ENCODE measurements around the gene CHSY3.

Gene CHSY3

GRCh38 chr5:130111746-130112145, 207.5 kb downstream of the CHSY3 start:
- TF ChIP-seq CTCF (IDR thresholded peaks at IDR 0.05; ENCODE audit: extremely low read depth, insufficient read depth, missing control alignments) = no peak
- in situ Hi-C loops (cut with MboI; ENCODE audit: low pct_unique_long_range_greater_than_20kb, low sequenced_read_pairs, unreplicated experiment) = no loop called here

GRCh38 chr5:130112246-130112645, 208.0 kb downstream of the CHSY3 start:
- no peak for TF ChIP-seq CTCF (IDR thresholded peaks at IDR 0.05; ENCODE audit: extremely low read depth, insufficient read depth, missing control alignments)
- DNase-seq (ENCODE audit: low spot score) = no peak
- in situ Hi-C loops (cut with MboI; ENCODE audit: low pct_unique_long_range_greater_than_20kb, low sequenced_read_pairs, unreplicated experiment) = no loop called here

More at GRCh38 chr5:130111746-130112145, 207.5 kb downstream of the CHSY3 start:
- DNase-seq (ENCODE audit: low spot score) = no peak

GRCh38 chr5:130115686-130116085, 211.4 kb downstream of the CHSY3 start:
- no peak for TF ChIP-seq CTCF (IDR thresholded peaks at IDR 0.05; ENCODE audit: extremely low read depth, insufficient read depth, missing control alignments)
- in situ Hi-C loops (cut with MboI; ENCODE audit: low pct_unique_long_range_greater_than_20kb, low sequenced_read_pairs, unreplicated experiment) = no loop called here
- DNase-seq (ENCODE audit: low spot score) = no peak

- TF ChIP-seq CTCF (IDR thresholded peaks at IDR 0.05; ENCODE audit: extremely low read depth, insufficient read depth, missing control alignments) = no peak
- DNase-seq (ENCODE audit: low spot score) = no peak
- in situ Hi-C loops (cut with MboI; ENCODE audit: low pct_unique_long_range_greater_than_20kb, low sequenced_read_pairs, unreplicated experiment) = no loop called here
These were observed 212.2 kb downstream of the CHSY3 start for GRCh38 chr5:130116462-130116861.

- no peak for DNase-seq (ENCODE audit: low spot score)
- no peak for TF ChIP-seq CTCF (IDR thresholded peaks at IDR 0.05; ENCODE audit: extremely low read depth, insufficient read depth, missing control alignments)
- in situ Hi-C loops (cut with MboI; ENCODE audit: low pct_unique_long_range_greater_than_20kb, low sequenced_read_pairs, unreplicated experiment) = no loop called here
These were observed 212.7 kb downstream of the CHSY3 start for GRCh38 chr5:130116972-130117371.

- in situ Hi-C loops (cut with MboI; ENCODE audit: low pct_unique_long_range_greater_than_20kb, low sequenced_read_pairs, unreplicated experiment) = no loop called here
These were observed 222.5 kb downstream of the CHSY3 start for GRCh38 chr5:130126746-130127145.

More at GRCh38 chr5:130126746-130127145, 222.5 kb downstream of the CHSY3 start:
- TF ChIP-seq CTCF (IDR thresholded peaks at IDR 0.05; ENCODE audit: extremely low read depth, insufficient read depth, missing control alignments) = no peak
- no peak for DNase-seq (ENCODE audit: low spot score)

Measured in GM13977 (cell line).